COLO668 (cell line): Measurements from ENCODE around the gene CPSF7.
A peak's percentile ranks its signal among the peaks of the same experiment; 100 is the strongest.
"Not testable (repeated sequence)": the region's sequence is repeated elsewhere in the genome, so short reads cannot be mapped to it uniquely, and the experiment has no call there.

Source experiments
- DNase-seq: peaks from one replicate; lab custom pipeline; 2025; ENCODE audit not compliant: unreplicated experiment; lab: John Stamatoyannopoulos, UW

Gene CPSF7

GRCh38 chr11:61429691-61430582, at the start of gene CPSF7, which contains the start of gene SDHAF2:
Gene CPSF7 (minus strand): TSS chr11:61429975. CDS start chr11:61429235, 740 bp downstream.
Gene SDHAF2 (plus strand): TSS chr11:61430124. CDS start chr11:61430147, 23 bp downstream.
- peak; percentile 98 for DNase-seq

- DNase-seq = peak; percentile 39
Measured at GRCh38 chr11:61477727-61478148, 48.0 kb upstream of the CPSF7 start.

- DNase-seq = no peak
Measured at GRCh38 chr11:61477126-61477525, 47.4 kb upstream of the CPSF7 start.

- DNase-seq = no peak
Measured at GRCh38 chr11:61476371-61476770, 46.6 kb upstream of the CPSF7 start.

- no peak for DNase-seq
Measured at GRCh38 chr11:61475433-61475832, 45.7 kb upstream of the CPSF7 start.

- DNase-seq = no peak
Measured at GRCh38 chr11:61474013-61474643, 44.4 kb upstream of the CPSF7 start.

- DNase-seq = no peak
Measured at GRCh38 chr11:61473370-61474012, 43.7 kb upstream of the CPSF7 start.

GRCh38 chr11:61472868-61473267, 43.1 kb upstream of the CPSF7 start:
- no peak for DNase-seq

GRCh38 chr11:61472282-61472681, 42.5 kb upstream of the CPSF7 start:
- no peak for DNase-seq

- no peak for DNase-seq
Measured at GRCh38 chr11:61468002-61468401, 38.2 kb upstream of the CPSF7 start.

GRCh38 chr11:61467602-61468001, 37.8 kb upstream of the CPSF7 start:
- not testable (repeated sequence) for DNase-seq

GRCh38 chr11:61460986-61461385, 31.2 kb upstream of the CPSF7 start:
- no peak for DNase-seq

- no peak for DNase-seq
Measured at GRCh38 chr11:61460474-61460881, 30.7 kb upstream of the CPSF7 start.

GRCh38 chr11:61454520-61454919, 24.7 kb upstream of the CPSF7 start:
- no peak for DNase-seq

GRCh38 chr11:61453695-61454094, 23.9 kb upstream of the CPSF7 start:
- DNase-seq = no peak

GRCh38 chr11:61452825-61453224, 23.1 kb upstream of the CPSF7 start:
- DNase-seq = no peak

GRCh38 chr11:61448552-61448927, 18.8 kb upstream of the CPSF7 start:
- no peak for DNase-seq

- DNase-seq = no peak
Measured at GRCh38 chr11:61447601-61448551, 18.1 kb upstream of the CPSF7 start.

GRCh38 chr11:61446211-61446651, 16.5 kb upstream of the CPSF7 start:
- peak; percentile 87 for DNase-seq

- peak; percentile 11 for DNase-seq
Measured at GRCh38 chr11:61445516-61445915, 15.7 kb upstream of the CPSF7 start.
